CD14-positive monocyte (primary cell): Measurements from ENCODE around the gene SGMS1. TPM values are rescaled to one million over a fixed set of nuclear protein-coding genes. Genes with fewer than 3 reads are reported as not detected.
"Not testable (repeated sequence)": the region's sequence is repeated elsewhere in the genome, so short reads cannot be mapped to it uniquely, and the experiment has no call there.

Experiments
- DNase-seq, 3 donors: peaks; one replicate each; pipeline ENCODE4 v3.0.0-alpha.2; 2011 to 2022
- H2AFZ ChIP-seq: 2 replicates; pipeline ENCODE4 v1.6.0; 2012; ENCODE audit warnings: mild to moderate bottlenecking, low read depth, low read length, inconsistent platforms; ENCODE audit not compliant: insufficient read depth, poor library complexity, severe bottlenecking
- H3K27ac ChIP-seq, 2 donors: 1 replicate in 1 of 2; 2 replicates in 1 of 2; pipeline ENCODE4 v1.5.1; 2012 to 2013; ENCODE audit warnings: low read length in 2 of 2, control low read depth in 1 of 2, inconsistent platforms in 1 of 2, low read depth in 1 of 2, mild to moderate bottlenecking in 1 of 2
- H3K27me3 ChIP-seq, 2 donors: one replicate each; pipeline versions ENCODE4 v1.6.0 to v1.6.1; 2011 to 2013; ENCODE audit warnings: low read length in 2 of 2; ENCODE audit not compliant: control insufficient read depth in 2 of 2, insufficient read depth in 2 of 2
- H3K36me3 ChIP-seq, 2 donors: replicated peaks in 1 of 2; 1 replicate in 1 of 2; 2 replicates in 1 of 2; pipeline versions ENCODE4 v1.5.1 to v1.6.1; 2012 to 2013; ENCODE audit warnings: low read length in 2 of 2, control low read depth in 1 of 2, inconsistent platforms in 1 of 2, mild to moderate bottlenecking in 1 of 2; ENCODE audit not compliant: insufficient read depth in 2 of 2, control insufficient read depth in 1 of 2
- H3K4me1 ChIP-seq, 2 donors: 1 replicate in 1 of 2; 2 replicates in 1 of 2; pipeline versions ENCODE4 v1.5.1 to v1.6.1; 2012 to 2013; ENCODE audit warnings: low read length in 2 of 2, control low read depth in 1 of 2, inconsistent platforms in 1 of 2, mild to moderate bottlenecking in 1 of 2, moderate library complexity in 1 of 2; ENCODE audit not compliant: insufficient read depth in 2 of 2, control insufficient read depth in 1 of 2
- H3K4me2 ChIP-seq: replicated peaks from 2 replicates; pipeline ENCODE3; 2012; ENCODE audit warnings: low read length, moderate library complexity, mild to moderate bottlenecking; ENCODE audit not compliant: poor library complexity, severe bottlenecking; ENCODE audit errors: extremely low read depth
- H3K4me3 ChIP-seq, 3 experiments: fragments of 200-600 bp in 1 of 3; sonication (generic) in 1 of 3; replicated peaks in 1 of 3; 1 replicate in 2 of 3; 2 replicates in 1 of 3; pipeline ENCODE4 v1.5.1; 2011 to 2013; ENCODE audit warnings: low read length in 3 of 3, mild to moderate bottlenecking in 3 of 3, control low read depth in 2 of 3, low read depth in 2 of 3, inconsistent platforms in 1 of 3, moderate library complexity in 1 of 3
- H3K79me2 ChIP-seq: 2 replicates; pipeline ENCODE4 v1.6.0; 2012; ENCODE audit warnings: mild to moderate bottlenecking, control low read depth, inconsistent platforms, low read length, moderate library complexity; ENCODE audit not compliant: insufficient read depth
- H3K9ac ChIP-seq: 2 replicates; pipeline ENCODE4 v1.6.0; 2017; ENCODE audit warnings: low read length, mild to moderate bottlenecking; ENCODE audit not compliant: insufficient read depth, poor library complexity, severe bottlenecking
- H3K9me3 ChIP-seq, 2 donors: replicated peaks in 1 of 2; 1 replicate in 1 of 2; 2 replicates in 1 of 2; pipeline versions ENCODE4 v1.5.1 to v1.6.1; 2012 to 2013; ENCODE audit warnings: low read length in 2 of 2, control low read depth in 1 of 2; ENCODE audit not compliant: control insufficient read depth in 1 of 2, insufficient read depth in 1 of 2
- H4K20me1 ChIP-seq: 2 replicates; pipeline ENCODE4 v1.6.0; 2012; ENCODE audit warnings: mild to moderate bottlenecking, low read length, control low read depth, moderate library complexity; ENCODE audit not compliant: insufficient read depth
- H3K27ac Mint-ChIP-seq, 7 donors: one replicate each; pipeline ENCODE4 v1.8.0; 2020; ENCODE audit warnings: mild to moderate bottlenecking in 7 of 7, mixed read lengths in 7 of 7, moderate library complexity in 6 of 7, inconsistent platforms in 2 of 7
- H3K27me3 Mint-ChIP-seq, 3 donors: one replicate each; pipeline ENCODE4 v1.8.0; 2021 to 2022; ENCODE audit warnings: low read depth in 3 of 3, mild to moderate bottlenecking in 3 of 3, mixed read lengths in 3 of 3, moderate library complexity in 3 of 3, inconsistent platforms in 1 of 3
- H3K36me3 Mint-ChIP-seq, 2 donors: one replicate each; pipeline ENCODE4 v1.8.0; 2020; ENCODE audit warnings: mixed read lengths in 2 of 2, inconsistent platforms in 1 of 2, mild to moderate bottlenecking in 1 of 2
- H3K4me1 Mint-ChIP-seq: one replicate; pipeline ENCODE4 v1.8.0; 2020; ENCODE audit warnings: mild to moderate bottlenecking, mixed read lengths
- H3K4me3 Mint-ChIP-seq, 2 donors: one replicate each; pipeline ENCODE4 v1.8.0; 2020; ENCODE audit warnings: mild to moderate bottlenecking in 2 of 2, mixed read lengths in 2 of 2, moderate library complexity in 1 of 2
- H3K9me3 Mint-ChIP-seq, 7 donors: one replicate each; pipeline ENCODE4 v1.8.0; 2020 to 2022; ENCODE audit warnings: mixed read lengths in 7 of 7, mild to moderate bottlenecking in 6 of 7, moderate library complexity in 6 of 7, inconsistent platforms in 2 of 7
- whole genome bisulfite sequencing: methylation state at CpG from one replicate; pipeline ENCODE4 v1.1.5; 2013; ENCODE audit warnings: missing lambda C conversion rate; ENCODE audit not compliant: insufficient coverage; 5-methylcytosine and 5-hydroxymethylcytosine counted together
- intact Hi-C, 2 donors: fragments of 100-400 bp; cut with micrococcal nuclease; formaldehyde crosslinking; loops; one replicate each; pipeline versions ENCODE4 v1.15.0 to v1.15.1; 2023
- polyA plus RNA-seq, 3 donors: library from polyadenylated mRNA; depleted of rRNA in 1 of 3; unstranded in 2 of 3; stranded (reverse) in 1 of 3; fragments of 300-500 nt in 2 of 3; fragments of >200 nt in 1 of 3; fragmentation: Illumina TruSeq in 2 of 3; gene quantifications; 1 replicate in 2 of 3; 2 replicates in 1 of 3; pipeline ENCODE4 v1.2.3, GENCODE V29; 2012 to 2021

The SGMS1 gene
- polyA plus RNA-seq, 3 donors: 19.5 to 20.6 (median 20.4) TPM

DNA sequence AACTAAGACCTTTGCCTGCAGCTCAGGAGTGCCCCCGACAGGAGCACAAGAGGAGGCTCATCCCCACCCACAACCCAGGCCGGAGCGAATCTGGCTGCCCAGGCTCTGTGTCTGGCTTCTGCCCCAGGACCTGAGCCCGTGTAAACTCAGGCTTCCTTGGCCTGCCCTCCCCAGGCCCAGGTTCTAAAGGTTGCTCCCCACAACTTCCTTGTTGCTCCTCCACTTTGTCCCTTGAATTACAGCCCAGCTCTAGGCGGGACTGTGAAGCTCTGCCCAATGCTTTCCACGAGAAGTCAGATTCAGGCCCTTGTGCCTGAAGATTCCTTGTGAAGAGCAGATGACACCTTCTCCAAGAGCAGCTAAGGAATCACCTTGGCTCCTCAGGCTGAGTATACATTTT, 46.2 kb upstream of the SGMS1 start:
- H2AFZ ChIP-seq, intact Hi-C loops, H3K4me2 ChIP-seq, H3K4me3 ChIP-seq, H3K27ac Mint-ChIP-seq, DNase-seq, H3K27me3 ChIP-seq, H3K4me1 ChIP-seq, H3K79me2 ChIP-seq, H3K36me3 ChIP-seq, H3K27me3 Mint-ChIP-seq, H4K20me1 ChIP-seq, H3K4me1 Mint-ChIP-seq, H3K4me3 Mint-ChIP-seq, H3K27ac ChIP-seq, H3K36me3 Mint-ChIP-seq, H3K9me3 ChIP-seq, H3K9ac ChIP-seq: not testable (repeated sequence)
- 100% methylated on average over 2 of the region's 6 CpGs for WGBS
- H3K9me3 Mint-ChIP-seq: peaks cover 4 to 11% (median 8%) of the 10 kb centered on the region in 7 donors

DNA sequence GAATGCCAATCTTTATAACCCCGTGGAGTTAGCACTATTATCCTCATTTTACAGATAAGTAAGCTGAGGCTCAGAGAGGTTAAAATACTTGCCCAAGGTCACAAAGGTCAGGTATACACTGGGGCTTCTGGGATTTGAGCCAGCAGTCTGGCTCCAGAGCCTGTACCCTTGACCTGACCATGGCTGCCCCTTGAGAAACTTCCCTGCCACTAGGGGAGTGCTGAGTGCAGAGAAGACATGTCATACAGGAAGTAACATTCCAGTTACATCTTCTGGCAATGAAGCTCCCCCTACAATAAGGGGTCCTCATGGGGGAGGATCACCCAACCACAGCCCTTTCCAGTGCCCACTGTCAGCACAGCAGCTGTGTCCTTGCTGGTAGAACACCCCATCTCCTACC, 43.6 kb upstream of the SGMS1 start:
- H3K4me1 ChIP-seq: not testable (repeated sequence)

DNA sequence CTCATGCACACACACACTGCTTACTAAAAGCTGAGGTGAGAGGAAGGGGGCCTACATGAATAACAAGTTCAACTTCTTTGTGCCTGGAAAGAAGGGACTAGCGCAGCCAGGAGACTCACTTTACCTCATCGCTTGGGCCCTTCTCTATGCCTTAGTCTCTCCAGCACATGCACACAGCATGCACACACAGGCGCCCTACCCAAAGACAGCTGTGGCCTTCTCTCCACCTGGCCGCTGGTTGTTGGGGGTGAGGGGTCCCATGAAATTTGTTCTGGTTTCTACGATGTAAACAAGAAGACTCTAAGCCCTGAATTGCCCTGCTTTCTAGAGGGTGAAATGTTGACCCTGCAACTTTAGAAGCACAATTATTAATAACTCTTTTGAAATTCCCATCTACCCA, 38.7 kb upstream of the SGMS1 start:
- H3K36me3 ChIP-seq, H3K4me2 ChIP-seq, H3K4me3 ChIP-seq, intact Hi-C loops, H3K27ac ChIP-seq, DNase-seq, H3K79me2 ChIP-seq, H3K4me1 Mint-ChIP-seq, H3K9me3 ChIP-seq, H3K27me3 ChIP-seq, H2AFZ ChIP-seq, H4K20me1 ChIP-seq, H3K9me3 Mint-ChIP-seq, H3K4me3 Mint-ChIP-seq, H3K27me3 Mint-ChIP-seq, H3K9ac ChIP-seq, H3K36me3 Mint-ChIP-seq, H3K4me1 ChIP-seq, H3K27ac Mint-ChIP-seq: not testable (repeated sequence)
- WGBS: no CpG with 5 or more reads among the region's 5 CpGs

More for the DNA sequence above, 43.6 kb upstream of the SGMS1 start:
- DNase-seq, H3K9ac ChIP-seq, H3K4me2 ChIP-seq, intact Hi-C loops, H3K27me3 ChIP-seq, H3K4me3 Mint-ChIP-seq, H4K20me1 ChIP-seq, H3K36me3 Mint-ChIP-seq, H3K27me3 Mint-ChIP-seq, H3K27ac Mint-ChIP-seq, H3K4me1 Mint-ChIP-seq, H3K36me3 ChIP-seq, H2AFZ ChIP-seq, H3K4me3 ChIP-seq, H3K9me3 ChIP-seq, H3K27ac ChIP-seq, H3K9me3 Mint-ChIP-seq, H3K79me2 ChIP-seq: not testable (repeated sequence)
- whole genome bisulfite sequencing: no CpG with 5 or more reads among the region's 1 CpG

- H3K27ac ChIP-seq, H3K27me3 ChIP-seq, H3K4me1 ChIP-seq, H3K79me2 ChIP-seq, H3K4me1 Mint-ChIP-seq, H3K9me3 ChIP-seq, intact Hi-C loops, H3K36me3 Mint-ChIP-seq, H4K20me1 ChIP-seq, H3K4me3 Mint-ChIP-seq, H3K27me3 Mint-ChIP-seq, DNase-seq, H3K4me3 ChIP-seq, H3K9ac ChIP-seq, H3K4me2 ChIP-seq, H2AFZ ChIP-seq, H3K27ac Mint-ChIP-seq, H3K36me3 ChIP-seq, H3K9me3 Mint-ChIP-seq: not testable (repeated sequence)
- 83% methylated on average over 2 of the region's 4 CpGs for WGBS
These were observed 37.8 kb upstream of the SGMS1 start for GRCh38 chr10:50661563-50661962.
